Amniotic stem cell (primary cell): Measurements from ENCODE around the gene AMER2.

Experiments used
- DNase-seq: peaks from one replicate; lab custom pipeline; 2025; lab: John Stamatoyannopoulos, UW

AMER2 gene

DNA sequence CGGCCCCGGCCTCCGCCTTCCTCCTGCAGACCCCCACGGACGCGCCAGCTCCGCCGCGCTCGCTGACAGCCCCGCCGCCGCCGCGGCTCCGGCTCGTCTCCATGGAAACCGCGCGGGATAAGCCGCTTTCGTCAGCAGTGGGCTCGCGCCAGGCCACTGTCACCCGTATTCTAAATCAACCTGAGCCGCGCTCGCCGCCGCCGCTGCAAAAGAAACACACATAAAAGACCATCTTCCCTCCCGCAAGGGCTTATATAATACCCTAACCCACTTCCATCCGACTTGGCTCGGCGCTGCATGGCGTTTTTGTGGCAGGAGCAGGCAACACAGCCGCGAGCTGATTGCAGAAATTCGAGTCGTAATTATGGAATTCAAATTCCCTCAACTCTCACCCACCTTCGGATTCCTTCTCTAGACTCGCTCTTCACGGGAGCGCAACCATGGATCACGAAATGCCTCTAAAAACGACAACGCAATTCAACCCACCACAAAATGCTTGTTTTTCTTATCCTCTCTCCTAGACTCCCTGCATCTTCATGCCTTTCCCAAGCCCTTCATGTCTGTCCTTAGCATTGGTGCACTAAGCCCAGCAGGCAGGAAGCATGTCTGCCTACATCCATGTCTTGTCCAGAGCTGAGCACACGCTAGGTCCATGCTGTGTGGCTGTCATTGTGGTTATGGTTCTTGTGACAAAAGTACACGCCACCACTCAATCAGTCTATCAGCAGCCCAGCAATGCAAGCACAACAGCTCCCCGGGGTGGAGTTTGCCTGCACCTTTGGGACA is at the start of gene AMER2:
Gene AMER2, minus strand, starts transcription at position 772 of the 786 bp plus-strand sequence. Its CDS starts 669 bp downstream, at position 103.
- no peak for DNase-seq

DNA sequence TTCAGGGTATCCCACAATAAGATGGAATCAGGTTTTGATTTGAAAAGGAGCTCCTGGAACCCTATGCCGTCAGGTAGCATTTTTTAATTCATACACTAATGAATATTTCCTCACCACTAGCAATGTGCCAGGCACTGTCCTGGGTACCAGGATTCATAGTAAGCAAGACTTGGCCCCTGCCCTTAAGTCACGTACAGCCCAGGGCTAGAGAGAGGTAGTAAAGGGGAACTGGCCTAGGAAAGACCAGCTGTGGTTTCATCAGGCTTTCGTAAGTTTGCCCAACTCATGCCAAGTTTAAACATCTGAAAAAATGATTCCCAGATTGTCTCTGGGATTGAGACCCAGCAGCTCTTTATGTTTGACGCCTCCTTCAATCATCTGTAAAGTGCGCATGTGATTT is 45.9 kb upstream of the AMER2 start:
- DNase-seq, result no peak

- no peak for DNase-seq
These were observed 45.2 kb upstream of the AMER2 start for GRCh38 chr13:25217023-25217885.

DNA sequence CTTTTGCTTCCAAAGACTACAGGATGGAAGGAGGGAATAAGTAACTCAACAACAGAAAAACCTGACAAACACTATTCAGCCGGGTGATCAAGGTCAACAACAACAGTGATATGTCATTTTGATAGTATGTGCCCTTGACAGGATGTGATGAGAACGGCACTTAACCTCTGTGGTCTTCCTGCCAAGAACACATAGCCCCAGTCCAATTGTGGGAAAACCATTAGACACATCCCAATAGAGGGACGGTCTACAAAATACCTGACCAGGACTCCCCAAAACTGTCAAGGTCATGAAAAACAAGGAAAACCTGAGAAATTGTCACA is 43.1 kb upstream of the AMER2 start:
- DNase-seq, result no peak

- DNase-seq, result no peak
These were observed 42.6 kb upstream of the AMER2 start for GRCh38 chr13:25214491-25215252.

- no peak for DNase-seq
These were observed 41.6 kb upstream of the AMER2 start for GRCh38 chr13:25213715-25214114.

DNA sequence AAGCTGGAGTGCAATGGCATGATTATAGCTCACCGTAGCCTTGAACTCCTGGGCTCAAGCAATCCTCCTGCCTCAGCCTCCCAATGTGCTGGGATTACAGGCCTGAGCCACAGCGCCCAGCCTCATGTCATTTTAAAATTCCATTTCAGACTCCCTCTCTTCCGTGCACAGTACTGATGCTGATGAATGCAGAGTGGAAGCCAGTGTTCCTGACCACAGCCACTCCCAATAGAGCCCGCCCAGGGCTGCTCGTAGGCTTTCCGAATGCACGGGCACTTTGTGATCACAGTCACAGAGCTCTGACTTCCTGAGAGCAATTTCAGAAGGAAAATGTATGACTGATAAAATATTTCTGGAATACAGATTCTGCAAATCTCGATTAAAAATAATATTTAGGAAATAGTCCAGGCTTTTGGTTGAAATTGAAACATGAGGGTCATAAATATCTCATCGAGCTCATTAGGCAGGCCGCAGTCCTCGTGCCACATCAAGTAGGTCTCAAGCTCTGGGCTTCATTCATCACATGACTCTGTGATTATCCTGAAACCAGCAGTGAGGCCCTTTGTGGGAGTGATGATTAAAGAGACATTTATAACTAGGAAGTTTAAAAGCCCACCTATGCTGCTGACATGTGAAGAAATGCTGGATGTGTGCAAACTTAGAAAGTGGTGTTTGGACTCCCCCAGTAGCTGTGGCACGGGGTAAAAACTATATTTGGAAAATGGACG is 38.9 kb upstream of the AMER2 start:
- no peak for DNase-seq

DNA sequence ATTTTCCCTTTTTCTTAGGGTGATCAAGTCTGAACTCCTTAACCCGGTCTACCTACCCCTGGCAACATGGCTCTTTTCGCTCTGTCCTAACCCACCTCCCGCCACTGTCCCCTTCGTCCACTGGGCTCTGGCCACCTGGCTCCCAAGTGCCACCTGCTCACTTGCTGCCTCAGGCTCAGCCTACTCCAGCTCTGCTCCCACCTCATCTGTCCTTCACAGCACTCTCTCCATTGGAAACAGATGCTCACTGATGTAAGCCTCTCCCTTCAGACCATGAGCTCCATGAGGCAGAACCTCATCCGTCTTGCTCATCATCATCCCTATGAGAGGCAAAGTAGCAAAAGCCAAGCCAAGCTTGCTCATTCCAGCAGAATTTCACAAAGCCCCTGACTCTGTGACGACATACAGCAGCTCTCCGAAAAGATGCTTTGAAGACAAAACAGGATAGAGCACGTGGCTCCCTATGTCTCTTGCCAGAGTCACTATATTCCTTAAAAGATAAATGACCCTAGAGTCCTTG is 35.3 kb upstream of the AMER2 start:
- DNase-seq, result no peak

DNA sequence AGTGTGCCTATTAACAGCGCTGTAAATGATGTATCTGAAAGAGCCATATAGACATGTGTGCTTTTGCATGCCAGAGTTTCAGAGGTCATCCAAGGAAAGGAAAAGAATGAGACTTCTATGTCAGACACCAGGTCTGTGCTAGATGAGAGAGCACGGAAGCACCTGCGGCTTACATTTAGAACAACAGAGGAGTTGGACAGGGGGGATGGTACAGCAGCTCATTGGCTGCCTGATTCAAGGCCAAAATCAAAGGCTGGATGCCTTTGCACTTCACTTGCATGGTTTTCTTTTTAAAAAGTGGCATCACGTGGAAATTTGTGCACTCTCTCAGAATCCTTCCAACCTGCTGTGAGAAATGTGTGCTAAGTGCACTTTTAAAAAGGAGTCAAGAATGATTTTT is 32.8 kb upstream of the AMER2 start:
- DNase-seq, result no peak

DNA sequence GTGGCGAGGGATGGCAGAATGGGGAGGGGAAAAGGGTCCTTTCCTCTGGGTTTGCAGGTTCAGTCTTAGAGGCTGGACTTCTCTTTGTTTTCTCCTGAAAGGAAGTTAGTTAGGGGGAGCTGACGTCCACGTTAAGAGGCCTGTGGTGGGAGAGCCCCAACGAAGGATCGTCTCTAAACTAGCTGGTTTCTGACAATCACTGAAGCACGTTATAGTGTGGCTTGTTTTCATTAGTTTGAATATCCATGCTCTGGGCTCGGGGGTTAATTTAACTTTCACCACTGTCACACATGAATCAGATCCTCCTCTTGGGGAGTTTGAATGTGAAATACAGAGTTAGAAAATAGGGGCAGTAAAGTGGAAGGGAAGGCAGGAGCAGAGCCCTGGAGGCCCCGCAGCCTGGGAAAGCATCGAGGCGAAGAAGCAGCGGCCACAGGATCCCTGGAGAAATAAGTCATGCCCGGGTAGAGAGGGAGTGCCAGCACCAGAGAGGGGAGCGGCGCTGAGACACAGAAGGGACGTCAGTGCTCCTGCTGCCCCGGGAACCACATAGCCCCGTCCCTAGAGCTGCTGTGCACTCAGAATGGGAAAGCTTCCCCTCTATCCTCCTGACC is 31.1 kb upstream of the AMER2 start:
- no peak for DNase-seq

DNA sequence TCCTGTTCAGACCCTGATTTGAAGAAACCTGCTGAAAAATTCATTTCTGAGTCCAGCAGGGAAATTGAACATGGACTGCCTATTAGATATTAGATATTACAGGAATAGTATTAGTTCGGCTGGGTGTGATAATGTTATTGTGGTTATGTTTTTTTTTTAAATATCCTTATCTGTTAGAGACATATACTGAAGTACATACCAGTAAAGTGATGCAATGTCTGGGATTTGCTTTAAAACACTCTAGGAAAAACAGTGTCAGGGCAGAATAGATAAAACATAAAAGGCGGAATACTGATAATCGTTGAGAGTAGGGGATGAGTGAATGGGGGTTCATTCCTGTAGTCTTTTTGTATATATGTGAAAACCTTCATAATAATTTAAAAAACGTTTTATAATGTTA is 28.7 kb upstream of the AMER2 start:
- no peak for DNase-seq

- DNase-seq, result no peak
These were observed 26.6 kb upstream of the AMER2 start for GRCh38 chr13:25198647-25199046.

GRCh38 chr13:25196971-25197370 is 24.9 kb upstream of the AMER2 start:
- DNase-seq, result no peak

DNA sequence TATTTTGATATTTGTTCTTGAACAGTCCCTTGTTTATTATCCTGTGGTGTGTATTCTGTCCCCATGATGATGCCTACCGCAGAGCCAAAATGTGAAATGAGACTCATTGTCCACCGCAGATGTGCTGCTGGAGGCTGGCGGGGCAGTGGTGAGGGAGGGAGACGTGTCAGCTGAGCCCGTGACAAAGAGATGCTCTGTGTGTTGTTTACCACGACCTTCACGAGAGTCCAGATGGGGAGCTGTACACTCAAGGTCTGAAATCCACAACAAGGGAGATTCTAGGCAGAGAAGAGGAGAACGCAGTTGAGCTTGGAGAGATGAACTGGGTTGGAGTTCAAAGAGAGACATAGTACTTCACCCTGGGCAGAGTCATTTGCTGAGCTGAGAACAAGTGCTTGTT is 20.8 kb upstream of the AMER2 start:
- no peak for DNase-seq

GRCh38 chr13:25192489-25192888 is 20.4 kb upstream of the AMER2 start:
- no peak for DNase-seq

- no peak for DNase-seq
These were observed 20.0 kb upstream of the AMER2 start for GRCh38 chr13:25192052-25192451.

DNA sequence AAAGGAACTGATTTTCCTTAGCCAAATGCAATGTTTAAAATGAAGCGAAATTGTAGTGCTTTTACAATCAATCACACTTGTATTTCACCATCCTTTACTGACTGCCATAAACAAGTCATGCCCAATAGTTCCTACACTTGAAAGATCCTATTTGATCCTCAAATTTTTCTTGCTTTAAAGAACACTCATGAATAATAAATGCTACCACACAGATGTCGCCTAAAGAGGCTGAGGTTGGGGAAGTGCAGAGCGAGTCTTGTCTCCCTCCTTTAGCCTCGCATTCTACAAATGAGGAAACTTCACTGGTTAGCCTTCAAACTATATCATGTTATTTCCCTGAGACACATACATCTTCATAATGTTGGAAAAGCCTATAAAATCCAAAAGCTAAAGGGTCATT is 18.7 kb upstream of the AMER2 start:
- no peak for DNase-seq

DNA sequence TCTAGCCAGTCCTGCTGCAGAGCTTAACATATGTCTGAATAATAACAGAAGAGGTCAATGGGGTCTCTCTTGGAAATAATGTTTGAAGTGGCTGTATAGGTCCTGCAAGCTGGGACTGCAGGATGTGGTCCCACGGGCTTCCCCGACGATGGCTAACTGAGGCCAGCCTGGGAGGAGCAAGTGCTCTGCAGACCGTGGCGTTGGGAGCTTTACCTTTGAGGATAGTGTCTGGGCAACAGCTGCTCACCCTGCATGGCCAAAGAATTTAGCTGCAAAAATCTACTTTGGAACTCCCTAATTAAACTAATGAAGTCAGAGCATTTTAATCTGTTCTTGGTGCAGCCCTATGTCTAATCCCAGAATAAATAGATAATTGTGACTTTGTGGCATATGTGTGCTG is 18.2 kb upstream of the AMER2 start:
- DNase-seq, result no peak

DNA sequence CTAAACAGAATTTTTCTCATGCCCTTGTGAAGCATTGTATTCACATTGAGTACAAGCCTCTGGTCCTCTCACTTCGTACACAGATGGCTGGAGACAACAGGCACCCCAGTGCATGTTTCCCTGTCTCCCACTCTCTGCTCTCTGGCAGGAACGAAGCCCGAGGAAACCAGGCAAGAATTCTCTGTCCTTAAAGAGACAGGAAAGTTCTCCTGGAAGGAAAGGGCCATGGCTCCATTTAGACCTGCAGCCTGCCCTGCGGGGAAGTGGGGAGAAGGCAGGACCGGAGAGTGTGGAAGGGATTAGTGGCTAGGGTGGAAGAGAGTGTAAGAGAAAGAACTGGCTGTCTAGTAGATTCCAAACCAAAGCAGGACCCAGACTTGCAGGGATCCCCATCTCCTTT is 15.5 kb upstream of the AMER2 start:
- DNase-seq, result no peak

DNA sequence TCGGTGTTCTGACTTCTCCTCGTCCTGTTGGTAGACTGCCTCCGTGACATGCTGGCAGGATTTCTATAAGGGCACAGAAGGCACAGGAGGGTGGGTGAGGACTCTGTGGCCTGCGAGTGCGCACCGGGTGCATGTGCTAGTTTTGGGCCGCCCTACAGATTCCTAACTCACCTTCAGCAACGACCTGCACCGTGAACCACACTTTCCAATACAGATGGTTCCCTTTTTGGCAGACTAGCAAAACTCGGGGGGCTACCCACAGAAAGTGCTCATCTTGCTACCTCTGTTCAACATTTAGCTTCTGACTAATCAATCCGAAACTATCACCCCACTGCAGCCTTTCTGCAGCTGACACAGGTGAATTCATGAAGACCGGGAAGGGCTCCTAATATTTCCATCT is 14.1 kb upstream of the AMER2 start:
- DNase-seq, result no peak

DNA sequence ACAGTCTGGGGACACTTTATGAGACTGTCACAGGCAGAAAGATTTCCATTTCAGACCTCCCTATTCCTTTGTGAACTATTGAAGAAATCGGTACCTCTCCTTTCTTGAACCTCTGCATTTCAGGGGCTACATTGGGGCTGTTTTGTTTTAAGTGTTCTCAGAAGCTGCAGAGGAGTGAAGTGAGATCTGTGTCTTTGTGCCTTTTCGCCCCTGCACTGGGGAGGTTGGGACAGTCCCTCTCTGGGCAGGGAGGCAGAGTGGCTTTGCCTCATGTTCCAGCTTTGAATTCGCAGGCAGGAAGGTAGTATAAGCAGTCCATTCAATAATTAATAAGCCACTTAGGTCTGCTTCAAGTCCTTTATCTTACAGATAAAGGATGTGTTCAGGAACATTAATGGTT is 9.5 kb upstream of the AMER2 start:
- no peak for DNase-seq
